H1 (cell line): ENCODE data around the gene SOCS6. TPM values are rescaled to one million over a fixed set of nuclear protein-coding genes. Genes with fewer than 3 reads are reported as not detected.

ENCODE experiments used
- CTCF ChIA-PET: fragments of 300-600 bp; sonication (Branson Sonifier 250); formaldehyde crosslinking; loops from one replicate; lab custom pipeline; 2021; ENCODE audit not compliant: partially characterized antibody; lab: Charles Lee
- POLR2A ChIA-PET: fragments of 300-600 bp; sonication (Branson Sonifier 250); formaldehyde crosslinking; loops from one replicate; lab custom pipeline; 2021; ENCODE audit warnings: inconsistent platforms; ENCODE audit not compliant: partially characterized antibody; lab: Charles Lee
- DNase-seq, 2 experiments: peaks; one replicate each; pipeline versions ENCODE4 v3.0.0 to v3.0.0-alpha.2; 2010 to 2022; ENCODE audit warnings: low spot score in 2 of 2, low read depth in 1 of 2, mixed read lengths in 1 of 2
- FAIRE-seq: peaks from 2 replicates; lab custom pipeline; 2011; peaks lifted over from hg19 to GRCh38; lab: Jason Lieb, UNC
- H2AFZ ChIP-seq: 2 replicates; pipeline ENCODE4 v1.8.1; 2012; ENCODE audit warnings: low read length, inconsistent platforms
- H2AK5ac ChIP-seq: 2 replicates; pipeline ENCODE4 v1.6.1; 2013; ENCODE audit warnings: low read depth, low read length
- H2BK120ac ChIP-seq: replicated peaks from 2 replicates; pipeline ENCODE3; 2013; ENCODE audit warnings: low read depth, low read length, inconsistent platforms
- H2BK12ac ChIP-seq: 2 replicates; pipeline ENCODE4 v1.6.1; 2013; ENCODE audit warnings: low read depth, low read length
- H2BK15ac ChIP-seq: 2 replicates; pipeline ENCODE4 v1.6.1; 2013; ENCODE audit warnings: low read length
- H2BK20ac ChIP-seq: 2 replicates; pipeline ENCODE4 v1.6.1; 2013; ENCODE audit warnings: low read length
- H2BK5ac ChIP-seq: 2 replicates; pipeline ENCODE4 v1.6.1; 2013; ENCODE audit warnings: low read depth, low read length
- H3K14ac ChIP-seq: 2 replicates; pipeline ENCODE4 v1.6.1; 2013; ENCODE audit warnings: inconsistent platforms; ENCODE audit not compliant: insufficient read length
- H3K18ac ChIP-seq: 2 replicates; pipeline ENCODE4 v1.6.1; 2013; ENCODE audit warnings: low read length; ENCODE audit errors: extremely low read depth
- H3K23ac ChIP-seq: 2 replicates; pipeline ENCODE4 v1.6.1; 2013; ENCODE audit warnings: inconsistent platforms; ENCODE audit not compliant: insufficient read length
- H3K23me2 ChIP-seq: 2 replicates; pipeline ENCODE4 v1.6.1; 2013; ENCODE audit warnings: low read depth, low read length
- H3K27ac ChIP-seq: 2 replicates; pipeline ENCODE4 v1.6.1; 2011; ENCODE audit warnings: low read depth, low read length, inconsistent platforms
- H3K27me3 ChIP-seq, 4 experiments: replicated peaks in 1 of 4; 1 replicate in 1 of 4; 2 replicates in 3 of 4; pipeline versions ENCODE4 v1.6.1 to v1.8.1; 2011 to 2013; ENCODE audit warnings: low read length in 3 of 4, mild to moderate bottlenecking in 3 of 4, inconsistent platforms in 2 of 4, mixed read lengths in 2 of 4, moderate library complexity in 1 of 4; ENCODE audit not compliant: control insufficient read depth in 3 of 4, insufficient read depth in 3 of 4; ENCODE audit errors: extremely low read depth in 1 of 4
- H3K36me3 ChIP-seq, 4 experiments: 2 replicates each; pipeline versions ENCODE4 v1.6.1 to v1.8.1; 2011 to 2013; ENCODE audit warnings: mild to moderate bottlenecking in 4 of 4, low read length in 3 of 4, moderate library complexity in 2 of 4, control low read depth in 1 of 4, inconsistent platforms in 1 of 4; ENCODE audit not compliant: insufficient read depth in 4 of 4, control insufficient read depth in 2 of 4
- H3K4ac ChIP-seq: replicated peaks from 2 replicates; pipeline ENCODE3; 2013; ENCODE audit warnings: low read length, low read depth, mixed read lengths, inconsistent platforms; ENCODE audit not compliant: insufficient read length
- H3K4me1 ChIP-seq, 4 experiments: replicated peaks in 1 of 4; 1 replicate in 1 of 4; 2 replicates in 3 of 4; pipeline versions ENCODE4 v1.6.1 to v1.8.1; 2011 to 2013; ENCODE audit warnings: low read length in 3 of 4, inconsistent platforms in 2 of 4, mixed read lengths in 1 of 4; ENCODE audit not compliant: insufficient read depth in 4 of 4, control insufficient read depth in 3 of 4
- H3K4me2 ChIP-seq, 2 experiments: 2 replicates each; pipeline versions ENCODE4 v1.6.1 to v1.8.1; 2011 to 2013; ENCODE audit warnings: low read depth in 2 of 2, low read length in 2 of 2, control low read depth in 1 of 2, inconsistent platforms in 1 of 2, mild to moderate bottlenecking in 1 of 2; ENCODE audit not compliant: insufficient read depth in 1 of 2
- H3K4me3 ChIP-seq, 4 experiments: fragments of 200-600, 300-600 bp in 1 of 4; sonication (generic), shearing (Covaris generic), sonication (Bioruptor Twin) in 1 of 4; 2 replicates each; pipeline versions ENCODE4 v1.5.1 to v1.8.1; 2011 to 2016; ENCODE audit warnings: low read length in 4 of 4, low read depth in 3 of 4, control low read depth in 2 of 4, inconsistent platforms in 2 of 4, mild to moderate bottlenecking in 2 of 4, mixed read lengths in 1 of 4, moderate library complexity in 1 of 4; ENCODE audit not compliant: insufficient read depth in 2 of 4; ENCODE audit errors: extremely low read depth in 1 of 4
- H3K56ac ChIP-seq: replicated peaks from 2 replicates; pipeline ENCODE3; 2013; ENCODE audit warnings: low read depth, mild to moderate bottlenecking, mixed read lengths, low read length, inconsistent platforms; ENCODE audit not compliant: insufficient read length
- H3K79me1 ChIP-seq: 2 replicates; pipeline ENCODE4 v1.6.1; 2013; ENCODE audit warnings: low read depth, low read length, control low read depth
- H3K79me2 ChIP-seq, 2 experiments: 2 replicates each; pipeline versions ENCODE4 v1.6.1 to v1.8.1; 2012 to 2013; ENCODE audit warnings: low read length in 2 of 2, mild to moderate bottlenecking in 2 of 2, inconsistent platforms in 1 of 2; ENCODE audit not compliant: insufficient read depth in 2 of 2, control insufficient read depth in 1 of 2
- H3K9ac ChIP-seq, 4 experiments: replicated peaks in 1 of 4; 1 replicate in 1 of 4; 2 replicates in 3 of 4; pipeline versions ENCODE4 v1.6.1 to v1.8.1; 2011 to 2013; ENCODE audit warnings: low read depth in 3 of 4, low read length in 3 of 4, control low read depth in 2 of 4, mild to moderate bottlenecking in 2 of 4, moderate library complexity in 2 of 4, inconsistent platforms in 1 of 4; ENCODE audit errors: extremely low read depth in 1 of 4
- H3K9me3 ChIP-seq, 2 experiments: 2 replicates each; pipeline versions ENCODE4 v1.6.1 to v1.8.1; 2012 to 2013; ENCODE audit warnings: mild to moderate bottlenecking in 2 of 2, moderate library complexity in 2 of 2, control low read depth in 1 of 2, inconsistent platforms in 1 of 2, low read depth in 1 of 2, low read length in 1 of 2, mixed read lengths in 1 of 2; ENCODE audit not compliant: insufficient read depth in 2 of 2
- H4K20me1 ChIP-seq, 2 experiments: replicated peaks in 1 of 2; 2 replicates each; pipeline versions ENCODE3 to v1.8.1; 2011 to 2013; ENCODE audit warnings: inconsistent platforms in 2 of 2, low read length in 2 of 2, mild to moderate bottlenecking in 1 of 2; ENCODE audit not compliant: insufficient read depth in 2 of 2, control insufficient read depth in 1 of 2
- H4K5ac ChIP-seq: 2 replicates; pipeline ENCODE4 v1.6.1; 2013; ENCODE audit warnings: low read length, low read depth, mixed read lengths, inconsistent platforms; ENCODE audit not compliant: insufficient read length
- H4K8ac ChIP-seq: 2 replicates; pipeline ENCODE4 v1.8.0; 2013; ENCODE audit warnings: mild to moderate bottlenecking, moderate library complexity, low read length, inconsistent platforms; ENCODE audit not compliant: insufficient read depth; ENCODE audit errors: extremely low read depth
- H4K91ac ChIP-seq: replicated peaks from 2 replicates; pipeline ENCODE3; 2013; ENCODE audit warnings: low read length, mixed read lengths, inconsistent platforms; ENCODE audit not compliant: insufficient read length
- CBX5 ChIP-seq: fragments of 300-800, 300-1000 bp; sonication (generic); IDR thresholded peaks from 2 replicates; pipeline ENCODE4 v1.7.1; 2016; ENCODE audit warnings: antibody characterized with exemption, low read length, low read depth
- NANOG ChIP-seq: IDR thresholded peaks from 2 replicates; pipeline ENCODE4 v1.6.1; 2011; ENCODE audit warnings: low read length, low read depth, mild to moderate bottlenecking, inconsistent platforms; ENCODE audit not compliant: insufficient read depth, poor library complexity, severe bottlenecking
- POLR2AphosphoS5 ChIP-seq: IDR thresholded peaks from 2 replicates; pipeline ENCODE4 v1.6.1; 2011; ENCODE audit warnings: low read depth, low read length
- POU5F1 ChIP-seq: IDR thresholded peaks from 2 replicates; pipeline ENCODE4 v1.6.1; 2011; ENCODE audit warnings: low read depth, mild to moderate bottlenecking, low read length, moderate library complexity
- polyA plus RNA-seq, 7 experiments: library from polyadenylated mRNA; depleted of rRNA in 3 of 7; stranded (reverse) in 5 of 7; unstranded in 2 of 7; fragments of >200 nt in 5 of 7; fragments of 200-250 nt in 2 of 7; gene quantifications; 1 replicate in 5 of 7; 2 replicates in 1 of 7; 4 replicates in 1 of 7; pipeline versions ENCODE4 v1.2.1 to v1.2.3, GENCODE V29; 2011 to 2013; ENCODE audit warnings: missing spikeins in 2 of 7, mixed read lengths in 2 of 7
- total RNA-seq: library from RNA; stranded (reverse); fragmentation: NEBNext Ultra II Directional; extraction: Animal tissue kit (Norgen Biotek cat#: 25700); gene quantifications from 2 replicates; pipeline ENCODE4 v1.2.1, GENCODE V29; 2021
- TF ChIP-seq, protein P1 (sequence below), 3 experiments: IDR thresholded peaks; 1 replicate in 2 of 3; 2 replicates in 1 of 3; pipeline versions ENCODE4 v1.5.1 to v1.6.1; 2011; ENCODE audit warnings: low read length in 3 of 3, mild to moderate bottlenecking in 3 of 3, inconsistent platforms in 2 of 3, low read depth in 1 of 3, moderate library complexity in 1 of 3; ENCODE audit not compliant: insufficient read depth in 1 of 3; ENCODE audit errors: control extremely low read depth in 1 of 3

Gene SOCS6
- total and polyA plus RNA-seq, 2 of the 8 experiments (the other 6 are each of a cell fraction or from before 2014, with no cell fraction given) = 9.1 to 22.9 TPM

GRCh38 chr18:70339915-70340314 lies 51.1 kb downstream of the SOCS6 start:
- H4K20me1 ChIP-seq = no peaks in the 10 kb centered on the region
- no peak overlapping the region for H2BK5ac ChIP-seq
- CTCF ChIA-PET = interaction anchor here (1.0 kb wide), 1 partner anchor 94 kb away, joined by 3 read pairs; no protein-coding TSS in a partner anchor
- peaks cover 0 to 3% (median 0%) of the 10 kb centered on the region in 4 experiments; a peak in 1 of 7 replicates for H3K4me1 ChIP-seq
- H2BK120ac ChIP-seq = no peak overlapping the region
- FAIRE-seq = no peak
- no peak overlapping the region for H3K4me3 ChIP-seq
- H3K27ac ChIP-seq = no peak overlapping the region
- H3K36me3 ChIP-seq = 0 out of 8 replicates have a peak, but pooled peaks cover 0 to 1% (median 0%) of the 10 kb centered on the region in 4 experiments
- no peak overlapping the region for H2BK20ac ChIP-seq
- DNase-seq = no peak
- H3K79me1 ChIP-seq = no peaks in the 10 kb centered on the region
- H3K14ac ChIP-seq = no peak overlapping the region
- no peaks in the 10 kb centered on the region for H3K27me3 ChIP-seq
- H2BK15ac ChIP-seq = no peak overlapping the region
- no peak overlapping the region for H3K9ac ChIP-seq
- H3K18ac ChIP-seq = no peak overlapping the region
- no peak overlapping the region for H2AFZ ChIP-seq
- H3K4ac ChIP-seq = no peak overlapping the region
- no peak overlapping the region for H3K23ac ChIP-seq
- H4K5ac ChIP-seq = no peak overlapping the region
- H3K56ac ChIP-seq = no peak overlapping the region
- no peaks in the 10 kb centered on the region for H3K23me2 ChIP-seq
- POLR2A ChIA-PET = interaction anchor here (1.4 kb wide), 1 partner anchor 13 kb away, joined by 4 read pairs; no protein-coding TSS in a partner anchor
- H2BK12ac ChIP-seq = no peak overlapping the region
- H4K91ac ChIP-seq = no peak overlapping the region
- H2AK5ac ChIP-seq = no peak overlapping the region
- H4K8ac ChIP-seq = no peak overlapping the region
- no peaks in the 10 kb centered on the region for H3K79me2 ChIP-seq
- peaks cover 0 to 2% of the 10 kb centered on the region in 2 experiments; a peak in 1 of 4 replicates for H3K9me3 ChIP-seq
- no peak overlapping the region for H3K4me2 ChIP-seq
- TF ChIP-seq POLR2AphosphoS5 (no peak), NANOG (no peak), POU5F1 (no peak), CBX5 (no peak)
- TF ChIP-seq, protein P1, sequence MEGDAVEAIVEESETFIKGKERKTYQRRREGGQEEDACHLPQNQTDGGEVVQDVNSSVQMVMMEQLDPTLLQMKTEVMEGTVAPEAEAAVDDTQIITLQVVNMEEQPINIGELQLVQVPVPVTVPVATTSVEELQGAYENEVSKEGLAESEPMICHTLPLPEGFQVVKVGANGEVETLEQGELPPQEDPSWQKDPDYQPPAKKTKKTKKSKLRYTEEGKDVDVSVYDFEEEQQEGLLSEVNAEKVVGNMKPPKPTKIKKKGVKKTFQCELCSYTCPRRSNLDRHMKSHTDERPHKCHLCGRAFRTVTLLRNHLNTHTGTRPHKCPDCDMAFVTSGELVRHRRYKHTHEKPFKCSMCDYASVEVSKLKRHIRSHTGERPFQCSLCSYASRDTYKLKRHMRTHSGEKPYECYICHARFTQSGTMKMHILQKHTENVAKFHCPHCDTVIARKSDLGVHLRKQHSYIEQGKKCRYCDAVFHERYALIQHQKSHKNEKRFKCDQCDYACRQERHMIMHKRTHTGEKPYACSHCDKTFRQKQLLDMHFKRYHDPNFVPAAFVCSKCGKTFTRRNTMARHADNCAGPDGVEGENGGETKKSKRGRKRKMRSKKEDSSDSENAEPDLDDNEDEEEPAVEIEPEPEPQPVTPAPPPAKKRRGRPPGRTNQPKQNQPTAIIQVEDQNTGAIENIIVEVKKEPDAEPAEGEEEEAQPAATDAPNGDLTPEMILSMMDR (IDR thresholded peaks at IDR 0.05; ENCODE audit: control extremely low read depth in 1 of 3, insufficient read depth in 1 of 3, low read depth in 1 of 3, low read length in 3 of 3) = no peak
